Dendritic cell treated with granulocyte-macrophage colony-stimulating factor and Interleukin-4, amounts not matched to agents 40 ng/mL and 50 ng/mL, for 4 days (primary cell): ENCODE data around the gene CCDC73.
"Not testable (repeated sequence)": the region's sequence is repeated elsewhere in the genome, so short reads cannot be mapped to it uniquely, and the experiment has no call there.

ENCODE experiments used
- H3K27ac Mint-ChIP-seq: one replicate; pipeline ENCODE4 v1.8.0; 2022; ENCODE audit warnings: mild to moderate bottlenecking, mixed read lengths
- H3K27me3 Mint-ChIP-seq: one replicate; pipeline ENCODE4 v1.8.0; 2022; ENCODE audit warnings: mild to moderate bottlenecking, mixed read lengths
- H3K36me3 Mint-ChIP-seq: one replicate; pipeline ENCODE4 v1.8.0; 2022; ENCODE audit warnings: low read depth, mixed read lengths
- H3K4me1 Mint-ChIP-seq: one replicate; pipeline ENCODE4 v1.8.0; 2022; ENCODE audit warnings: low read depth, mixed read lengths
- H3K4me3 Mint-ChIP-seq: one replicate; pipeline ENCODE4 v1.8.0; 2022; ENCODE audit warnings: mild to moderate bottlenecking, moderate library complexity, mixed read lengths
- H3K9me3 Mint-ChIP-seq: one replicate; pipeline ENCODE4 v1.8.0; 2022; ENCODE audit warnings: mixed read lengths
- intact Hi-C: fragments of 100-400 bp; cut with micrococcal nuclease; formaldehyde crosslinking; loops from one replicate; pipeline ENCODE4 v1.15.0; 2022

CCDC73 gene

DNA sequence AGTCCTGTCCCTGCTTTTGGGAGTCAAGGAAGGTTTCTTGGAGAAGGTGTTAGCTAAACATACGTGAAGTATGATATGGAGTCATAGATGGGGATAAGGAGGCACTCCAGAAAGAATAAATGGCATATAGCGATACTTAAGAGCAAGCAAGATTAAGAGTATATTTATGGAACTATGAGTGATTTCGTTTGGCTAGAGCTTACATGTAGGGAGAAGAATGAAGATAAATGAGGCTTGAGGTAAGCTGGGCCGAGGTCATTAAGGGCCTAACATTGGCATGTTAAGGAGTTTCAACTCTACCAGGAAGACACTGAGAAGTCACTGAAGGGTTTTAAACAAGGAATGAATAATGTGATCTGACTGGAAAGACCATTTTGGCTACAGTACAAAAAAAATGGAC, 177.6 kb downstream of the CCDC73 start:
- H3K36me3 Mint-ChIP-seq: no peaks in the 10 kb centered on the region
- H3K9me3 Mint-ChIP-seq: no peaks in the 10 kb centered on the region
- no peak overlapping the region for H3K4me3 Mint-ChIP-seq
- no peaks in the 10 kb centered on the region for H3K27me3 Mint-ChIP-seq
- H3K27ac Mint-ChIP-seq: no peak overlapping the region
- peaks cover 5% of the 10 kb centered on the region for H3K4me1 Mint-ChIP-seq
- intact Hi-C loops: loop anchor here (10.0 kb wide), 1 partner anchor 292 kb away; no protein-coding TSS in a partner anchor

DNA sequence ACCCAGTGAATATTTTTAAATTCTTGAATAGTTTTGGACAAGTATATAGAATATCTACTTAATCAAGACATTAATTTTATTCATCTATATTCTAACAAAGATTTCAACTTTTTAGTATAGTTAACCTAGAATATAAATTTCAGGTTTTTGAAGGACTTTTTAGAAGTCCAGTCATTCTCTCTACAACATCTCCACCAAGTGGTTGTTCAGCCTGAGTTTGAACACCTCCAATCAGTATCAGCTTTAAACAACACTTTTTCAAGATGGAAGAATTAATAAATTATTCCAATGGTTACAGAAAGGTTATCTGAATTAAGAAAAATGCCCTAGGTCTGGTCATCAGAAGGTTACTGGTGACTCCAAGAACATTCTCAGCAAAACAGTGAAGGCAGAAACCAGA, 179.0 kb downstream of the CCDC73 start:
- Mint-ChIP-seq H3K27me3 (no peaks in the 10 kb centered on the region), H3K36me3 (no peaks in the 10 kb centered on the region), H3K4me3 (no peak overlapping the region), H3K27ac (no peak overlapping the region), H3K4me1 (peaks cover 5% of the 10 kb centered on the region), H3K9me3 (no peaks in the 10 kb centered on the region)
- intact Hi-C loops: loop anchor here (10.0 kb wide), 1 partner anchor 291 kb away; no protein-coding TSS in a partner anchor

DNA sequence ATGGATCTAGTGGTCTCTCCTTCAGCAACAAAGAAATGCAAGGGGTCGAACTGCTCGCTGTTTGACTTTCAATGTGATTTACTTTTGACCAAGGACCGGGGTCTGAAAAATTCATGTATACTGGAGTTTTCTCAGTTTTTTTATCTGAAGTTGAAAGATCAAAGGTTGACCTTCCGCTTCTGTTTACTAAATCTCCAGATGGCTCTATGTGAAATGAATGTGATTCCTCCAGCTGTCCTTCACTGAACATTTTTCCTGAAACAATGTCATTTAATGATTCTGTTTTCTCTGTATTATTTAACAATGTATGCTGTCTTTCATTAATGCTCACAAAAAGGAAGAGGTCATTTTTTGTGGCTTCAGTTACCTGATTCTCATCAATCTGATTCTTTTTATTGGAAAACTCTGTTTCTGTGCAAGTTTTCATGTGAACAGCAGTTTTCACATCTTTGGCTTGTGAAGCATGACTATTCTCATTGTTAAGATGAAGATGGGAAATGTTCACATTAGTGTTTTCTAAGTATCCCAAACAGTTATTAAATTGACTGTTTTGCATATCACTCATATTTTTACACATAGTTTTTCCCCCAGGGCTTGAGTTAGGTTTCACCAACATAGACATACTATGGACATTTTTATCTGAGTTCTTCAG, 180.8 kb downstream of the CCDC73 start:
- peaks cover 13% of the 10 kb centered on the region for H3K36me3 Mint-ChIP-seq
- intact Hi-C loops: loop anchor here (10.0 kb wide), 1 partner anchor 289 kb away; no protein-coding TSS in a partner anchor

DNA sequence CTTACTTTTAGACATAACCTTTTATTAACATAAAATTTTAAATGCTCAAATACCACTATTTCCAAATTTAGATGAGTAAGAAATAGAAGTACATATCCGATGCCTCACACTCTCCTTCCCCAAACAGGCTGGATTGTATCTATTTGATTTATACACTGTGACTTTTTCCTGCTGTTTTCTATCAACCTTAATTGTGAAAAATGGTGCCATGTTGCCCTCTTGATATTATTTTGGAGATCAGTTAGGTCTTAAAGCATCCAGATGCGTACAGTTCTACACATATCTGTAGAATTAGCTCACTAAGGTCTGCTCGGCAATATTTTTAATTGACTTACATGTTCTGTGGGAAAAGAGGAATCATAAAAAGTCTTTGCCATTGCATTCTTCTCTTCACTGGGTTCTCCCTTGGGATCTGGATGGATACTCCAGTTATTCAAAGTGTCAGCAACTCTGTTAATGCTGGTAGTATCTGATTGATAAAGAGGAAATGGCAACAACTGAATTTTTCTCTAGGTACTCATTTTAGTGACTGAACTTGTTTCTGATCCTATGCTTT, 183.6 kb downstream of the CCDC73 start:
- Mint-ChIP-seq H3K27me3 (no peaks in the 10 kb centered on the region), H3K9me3 (peaks cover 28% of the 10 kb centered on the region), H3K4me1 (no peaks in the 10 kb centered on the region), H3K27ac (no peak overlapping the region), H3K4me3 (no peak overlapping the region), H3K36me3 (peaks cover 29% of the 10 kb centered on the region)
- intact Hi-C loops: loop anchor here (10.0 kb wide), 1 partner anchor 286 kb away; no protein-coding TSS in a partner anchor

More for the DNA sequence above, 180.8 kb downstream of the CCDC73 start:
- no peaks in the 10 kb centered on the region for H3K4me1 Mint-ChIP-seq
- H3K27ac Mint-ChIP-seq: no peak overlapping the region
- H3K9me3 Mint-ChIP-seq: peaks cover 14% of the 10 kb centered on the region
- no peaks in the 10 kb centered on the region for H3K27me3 Mint-ChIP-seq
- H3K4me3 Mint-ChIP-seq: no peak overlapping the region

DNA sequence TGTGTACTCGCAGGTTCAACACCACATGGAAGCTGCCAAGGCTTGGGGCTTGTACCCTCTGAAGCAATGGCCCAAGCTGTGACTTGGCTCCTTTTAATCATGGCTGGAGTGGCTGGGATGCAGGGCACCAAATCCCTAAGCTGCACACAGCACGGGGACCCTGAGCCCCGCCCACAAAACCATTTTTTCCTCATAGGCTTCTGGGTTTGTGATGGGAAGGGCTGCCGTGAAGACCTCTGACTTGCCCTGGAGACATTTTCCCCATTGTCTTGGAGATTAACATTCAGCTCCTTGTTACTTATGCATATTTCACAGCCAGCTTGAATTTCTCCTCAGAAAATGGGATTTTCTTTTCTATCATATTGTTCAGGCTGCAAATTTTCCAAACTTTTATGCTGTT, 185.6 kb downstream of the CCDC73 start:
- H3K4me3 Mint-ChIP-seq, H3K4me1 Mint-ChIP-seq, H3K27ac Mint-ChIP-seq, H3K27me3 Mint-ChIP-seq, intact Hi-C loops: not testable (repeated sequence)
- peaks cover 28% of the 10 kb centered on the region for H3K9me3 Mint-ChIP-seq
- H3K36me3 Mint-ChIP-seq: peaks cover 50% of the 10 kb centered on the region

DNA sequence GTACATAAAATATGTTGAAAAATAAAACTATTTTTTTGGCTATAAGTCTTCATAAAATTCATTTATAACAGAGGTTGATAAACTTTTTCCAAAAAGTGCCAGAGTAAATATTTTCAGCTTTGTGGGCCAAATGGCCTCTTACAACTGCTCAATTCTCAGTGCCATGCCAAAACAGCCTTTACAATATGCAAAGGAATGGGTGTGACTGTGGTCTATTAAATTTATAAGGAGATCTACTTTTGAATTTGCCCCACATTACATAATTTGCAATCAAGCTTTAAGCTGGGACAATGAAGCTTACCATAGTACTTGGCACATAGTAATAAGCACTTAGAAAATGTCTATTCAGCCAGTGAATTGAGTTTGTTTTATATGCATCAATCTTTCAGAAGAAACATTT, 188.2 kb downstream of the CCDC73 start:
- H3K36me3 Mint-ChIP-seq: peaks cover 72% of the 10 kb centered on the region
- intact Hi-C loops: no loop called here
- no peak overlapping the region for H3K27ac Mint-ChIP-seq
- H3K9me3 Mint-ChIP-seq: peaks cover 28% of the 10 kb centered on the region
- no peak overlapping the region for H3K4me3 Mint-ChIP-seq
- H3K4me1 Mint-ChIP-seq: no peaks in the 10 kb centered on the region
- no peaks in the 10 kb centered on the region for H3K27me3 Mint-ChIP-seq

DNA sequence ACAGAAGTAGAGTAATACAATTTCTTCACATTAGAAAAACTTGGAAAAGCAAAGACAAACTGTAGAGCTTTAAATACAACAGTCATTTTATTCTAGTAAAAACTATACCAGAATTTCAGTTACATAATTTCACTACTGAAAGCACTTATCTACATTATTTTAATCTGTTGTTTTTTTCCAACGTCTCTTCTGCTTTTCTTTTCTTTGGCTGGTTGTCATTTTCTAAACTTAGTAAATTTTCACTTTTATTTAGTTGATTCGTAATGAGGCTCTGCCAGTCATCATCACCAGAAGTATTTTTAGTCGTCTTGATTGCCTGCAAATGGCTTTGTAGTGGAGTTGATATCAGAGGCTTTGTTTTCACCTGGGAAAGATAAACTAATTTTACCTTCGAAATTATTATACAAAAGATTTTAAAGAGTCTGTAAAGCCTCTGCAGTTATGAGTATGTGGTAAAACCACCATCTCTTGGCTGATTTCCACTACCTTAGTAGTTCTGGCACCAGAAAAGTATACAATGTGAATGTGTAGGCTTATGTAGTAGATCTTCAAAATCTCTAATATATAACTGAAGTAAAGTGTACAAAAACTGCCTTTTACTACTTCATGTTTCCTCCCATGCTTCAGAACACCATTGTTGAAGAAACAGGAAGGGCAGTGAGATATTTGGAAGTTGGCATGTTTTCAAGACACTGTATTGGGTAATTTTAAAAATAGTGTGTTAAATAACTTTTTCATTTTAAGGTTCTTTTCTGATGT, 191.6 kb downstream of the CCDC73 start:
- Mint-ChIP-seq H3K4me1 (no peaks in the 10 kb centered on the region), H3K27me3 (no peaks in the 10 kb centered on the region), H3K27ac (no peak overlapping the region), H3K4me3 (no peak overlapping the region), H3K36me3 (peaks cover 63% of the 10 kb centered on the region), H3K9me3 (peaks cover 7% of the 10 kb centered on the region)
- intact Hi-C loops: no loop called here

DNA sequence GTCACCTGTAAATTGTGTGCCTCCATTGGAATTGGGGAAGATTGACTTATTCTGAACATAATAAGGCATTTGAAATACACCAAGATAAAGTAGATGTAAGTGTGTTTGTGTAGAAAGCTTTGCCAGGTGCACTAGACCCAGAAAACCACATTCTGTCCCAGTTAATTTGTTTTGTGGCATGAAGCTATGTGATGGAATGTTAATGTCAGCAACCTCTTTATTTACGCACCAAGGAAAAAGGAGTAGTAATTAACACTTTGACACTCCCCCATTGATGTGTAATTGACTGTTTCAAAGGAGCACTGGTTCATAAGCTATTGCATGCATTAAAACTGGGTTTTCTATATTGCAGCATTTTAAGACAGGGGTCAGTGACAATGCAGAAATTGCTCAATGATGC, 196.5 kb downstream of the CCDC73 start:
- Mint-ChIP-seq H3K27me3 (no peaks in the 10 kb centered on the region), H3K4me1 (peaks cover 14% of the 10 kb centered on the region), H3K36me3 (peaks cover 74% of the 10 kb centered on the region), H3K27ac (no peak overlapping the region), H3K9me3 (no peaks in the 10 kb centered on the region), H3K4me3 (no peak overlapping the region)
- intact Hi-C loops: no loop called here

DNA sequence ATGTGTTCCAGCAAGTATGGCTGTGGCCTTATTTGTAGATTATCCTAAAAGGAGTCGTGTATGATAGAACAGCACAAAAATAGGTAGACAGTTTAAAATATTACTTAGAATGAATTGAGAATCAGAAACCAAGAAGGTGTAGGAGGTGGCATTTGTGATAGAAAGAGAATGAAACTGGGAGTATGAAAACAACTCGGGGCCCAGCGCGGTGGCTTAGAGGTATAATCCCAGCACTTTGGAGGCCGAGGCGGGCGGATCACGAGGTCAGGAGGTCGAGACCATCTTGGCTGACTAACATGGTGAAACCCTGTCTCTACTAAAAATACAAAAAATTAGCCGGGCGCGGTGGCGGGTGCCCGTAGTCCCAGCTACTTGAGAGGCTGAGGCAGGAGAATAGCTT, 198.3 kb downstream of the CCDC73 start:
- intact Hi-C loops, H3K9me3 Mint-ChIP-seq, H3K27me3 Mint-ChIP-seq, H3K27ac Mint-ChIP-seq, H3K4me3 Mint-ChIP-seq: not testable (repeated sequence)
- H3K4me1 Mint-ChIP-seq: peaks cover 25% of the 10 kb centered on the region
- H3K36me3 Mint-ChIP-seq: peaks cover 78% of the 10 kb centered on the region

DNA sequence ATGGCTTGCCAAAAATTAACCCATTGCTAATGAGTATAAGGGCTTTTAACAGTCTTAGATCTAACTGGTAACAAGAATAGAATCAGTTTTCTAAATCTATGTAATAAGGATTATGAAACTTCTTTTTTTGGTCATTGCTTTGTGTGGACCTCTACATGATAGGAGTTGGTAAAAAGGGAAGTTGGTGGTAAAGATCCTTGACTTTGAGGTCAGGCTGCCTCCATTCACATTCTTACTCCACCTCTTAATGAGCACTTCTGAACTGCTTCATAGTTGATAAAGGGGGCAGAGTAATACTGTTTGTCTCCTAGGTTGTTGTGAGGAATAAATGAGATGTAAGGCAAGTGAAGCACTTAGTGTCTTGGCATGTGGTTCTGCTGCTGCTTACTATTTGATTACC, 200.2 kb downstream of the CCDC73 start:
- Mint-ChIP-seq H3K27ac (no peak overlapping the region), H3K9me3 (no peaks in the 10 kb centered on the region), H3K36me3 (peaks cover 88% of the 10 kb centered on the region), H3K27me3 (no peaks in the 10 kb centered on the region), H3K4me1 (peaks cover 25% of the 10 kb centered on the region), H3K4me3 (no peak overlapping the region)
- intact Hi-C loops: no loop called here

DNA sequence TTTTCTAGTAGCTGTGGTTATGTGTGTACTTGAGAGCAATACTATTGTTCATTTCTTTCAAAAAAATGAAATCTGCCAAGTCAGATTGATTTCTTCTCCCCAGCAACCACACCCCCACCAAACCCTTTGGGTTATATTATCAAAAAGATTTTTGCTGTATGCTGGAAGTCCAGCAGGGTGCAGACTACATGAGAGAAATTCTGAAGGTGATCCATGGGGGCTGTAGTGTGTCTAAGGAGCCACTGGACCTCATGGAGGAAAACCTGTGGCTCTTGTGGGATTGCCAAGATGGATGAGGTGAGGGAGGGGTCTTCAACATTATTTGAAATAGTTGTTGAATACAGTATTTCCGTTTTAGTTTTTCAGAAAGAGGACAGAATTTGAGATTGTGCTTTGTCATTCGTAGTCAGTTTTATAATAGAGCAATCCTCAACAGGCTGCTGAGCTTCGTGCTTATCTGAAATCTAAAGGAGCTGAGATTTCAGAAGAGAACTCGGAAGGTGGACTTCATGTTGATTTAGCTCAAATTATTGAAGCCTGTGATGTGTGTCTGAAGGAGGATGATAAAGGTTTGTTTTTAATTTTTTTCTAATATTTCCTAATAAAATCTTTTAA, 207.8 kb downstream of the CCDC73 start:
- peaks cover 36% of the 10 kb centered on the region for H3K4me1 Mint-ChIP-seq
- peaks cover 54% of the 10 kb centered on the region for H3K36me3 Mint-ChIP-seq
- no peak overlapping the region for H3K4me3 Mint-ChIP-seq
- intact Hi-C loops: loop anchor here (10.0 kb wide), 1 partner anchor 1222 kb away; the partner anchor contains the start of genes DCDC1 and DNAJC24
- H3K9me3 Mint-ChIP-seq: no peaks in the 10 kb centered on the region
- peak overlapping the region; percentile 47 for H3K27ac Mint-ChIP-seq
- H3K27me3 Mint-ChIP-seq: no peaks in the 10 kb centered on the region

DNA sequence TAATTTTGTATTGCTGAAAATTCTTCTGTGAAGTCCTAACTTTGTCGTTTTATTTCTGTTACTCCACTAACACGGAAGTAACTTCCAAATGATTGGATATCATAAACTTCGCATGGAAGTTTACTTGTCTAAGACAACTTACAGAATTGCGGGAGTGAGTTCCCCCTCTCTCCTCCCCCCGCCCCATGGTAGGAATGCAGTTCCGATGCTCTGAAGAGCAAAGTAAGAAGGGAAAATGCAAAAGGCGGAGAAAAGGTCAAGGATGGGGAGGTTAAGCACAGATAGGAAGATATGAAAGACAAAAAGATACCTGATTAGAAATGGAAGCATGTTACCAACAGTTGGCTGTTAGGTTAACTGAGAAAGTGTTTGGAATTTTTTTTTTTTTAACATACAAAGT, 209.5 kb downstream of the CCDC73 start:
- Mint-ChIP-seq H3K4me3 (peak overlapping the region; percentile 94), H3K27me3 (no peaks in the 10 kb centered on the region), H3K4me1 (peaks cover 34% of the 10 kb centered on the region), H3K36me3 (peaks cover 36% of the 10 kb centered on the region), H3K27ac (peak overlapping the region; percentile 96), H3K9me3 (no peaks in the 10 kb centered on the region)
- intact Hi-C loops: loop anchor here (10.0 kb wide), 1 partner anchor 1220 kb away; the partner anchor contains the start of genes DCDC1 and DNAJC24

DNA sequence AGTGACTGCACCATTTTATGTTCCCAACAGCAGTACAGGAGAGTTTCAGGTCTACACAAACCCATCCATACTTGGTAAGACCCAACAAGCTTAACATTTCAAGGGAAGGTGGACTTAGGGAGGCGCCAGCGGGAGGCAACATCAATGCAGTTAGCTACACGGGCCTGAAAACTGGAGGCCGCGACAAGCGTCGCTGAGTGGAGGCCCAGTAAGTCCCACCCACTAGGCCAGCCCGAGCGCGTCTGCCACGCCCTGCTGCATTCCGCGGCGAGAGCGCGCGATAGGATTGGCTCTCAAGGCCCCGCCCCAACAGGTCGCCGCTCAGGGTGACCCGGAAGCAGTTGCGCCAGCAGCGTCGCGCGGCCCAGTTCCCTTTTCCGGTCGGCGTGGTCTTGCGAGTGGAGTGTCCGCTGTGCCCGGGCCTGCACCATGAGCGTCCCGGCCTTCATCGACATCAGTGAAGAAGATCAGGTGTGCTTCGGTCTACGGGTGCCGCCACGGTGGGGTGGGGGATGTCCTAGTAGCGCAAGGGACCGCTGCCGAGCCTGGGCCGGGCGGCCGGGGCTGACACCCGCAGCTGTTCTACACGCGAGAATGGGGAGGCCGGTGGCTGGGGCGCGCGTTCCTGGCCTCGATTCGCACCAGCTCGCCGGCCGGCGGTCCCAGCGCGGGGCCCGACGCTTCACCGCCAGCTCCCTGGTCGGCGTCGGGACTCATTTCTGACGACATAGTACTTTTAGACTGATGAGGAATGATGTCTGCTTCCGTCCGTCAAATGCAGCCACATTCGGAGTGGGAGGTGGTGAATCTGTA, 210.8 kb downstream of the CCDC73 start, which contains the start of gene EIF3M:
Gene EIF3M (plus strand): TSS at position 373 of the 813 bp plus-strand sequence. CDS start 57 bp downstream, at position 430.
- peak within 1 kb of the TSS; percentile 94 for H3K4me3 Mint-ChIP-seq
- H3K4me1 Mint-ChIP-seq: peaks cover 31% of the 10 kb centered on the region
- H3K9me3 Mint-ChIP-seq: no peaks in the 10 kb centered on the region
- intact Hi-C loops: loop anchor here (10.0 kb wide), 1 partner anchor 1219 kb away; the partner anchor contains the start of genes DCDC1 and DNAJC24
- H3K27me3 Mint-ChIP-seq: no peaks in the 10 kb centered on the region
- H3K36me3 Mint-ChIP-seq: peaks cover 24% of the 10 kb centered on the region
- H3K27ac Mint-ChIP-seq: peak within 1 kb of the TSS; percentile 96
